Endodermal cell (in vitro differentiated cells): ENCODE measurements around the gene S100P. TPM values are rescaled to one million over a fixed set of nuclear protein-coding genes. Genes with fewer than 3 reads are reported as not detected.
A peak's percentile ranks its signal among the peaks of the same experiment; 100 is the strongest.

Source experiments
- DNase-seq: peaks from one replicate; pipeline ENCODE4 v3.0.0-alpha.2; 2017
- H3K27ac ChIP-seq: 2 replicates; pipeline ENCODE4 v1.5.1; 2013; ENCODE audit warnings: mild to moderate bottlenecking, low read depth, low read length, moderate library complexity
- H3K27me3 ChIP-seq: 2 replicates; pipeline ENCODE4 v1.6.1; 2013; ENCODE audit warnings: mild to moderate bottlenecking, low read length, moderate library complexity; ENCODE audit not compliant: insufficient read depth, control insufficient read depth, poor library complexity, severe bottlenecking
- H3K36me3 ChIP-seq: 2 replicates; pipeline ENCODE4 v1.7.0; 2013; ENCODE audit warnings: mild to moderate bottlenecking, low read length, moderate library complexity; ENCODE audit not compliant: control insufficient read depth, insufficient read depth
- H3K4me1 ChIP-seq: one replicate; pipeline ENCODE4 v1.7.0; 2013; ENCODE audit warnings: low read length; ENCODE audit not compliant: control insufficient read depth, insufficient read depth
- H3K4me3 ChIP-seq: 2 replicates; pipeline ENCODE4 v1.5.1; 2013; ENCODE audit warnings: mild to moderate bottlenecking, low read length, moderate library complexity
- H3K9ac ChIP-seq: 2 replicates; pipeline ENCODE4 v1.6.1; 2013; ENCODE audit warnings: mild to moderate bottlenecking, low read length, moderate library complexity; ENCODE audit not compliant: poor library complexity, severe bottlenecking; ENCODE audit errors: extremely low read depth
- H3K9me3 ChIP-seq: 2 replicates; pipeline ENCODE4 v1.6.1; 2013; ENCODE audit warnings: mild to moderate bottlenecking, low read length, moderate library complexity; ENCODE audit not compliant: control insufficient read depth
- H3K27ac Mint-ChIP-seq: 2 replicates; pipeline ENCODE4 v1.8.0; 2020; ENCODE audit warnings: mixed read lengths
- H3K27me3 Mint-ChIP-seq: 2 replicates; pipeline ENCODE4 v1.8.0; 2021; ENCODE audit warnings: mild to moderate bottlenecking, mixed read lengths; ENCODE audit not compliant: insufficient read depth
- H3K36me3 Mint-ChIP-seq: 2 replicates; pipeline ENCODE4 v1.8.0; 2020; ENCODE audit warnings: low read depth, mixed read lengths
- H3K4me1 Mint-ChIP-seq: 2 replicates; pipeline ENCODE4 v1.8.0; 2020; ENCODE audit warnings: mixed read lengths
- H3K4me3 Mint-ChIP-seq: 2 replicates; pipeline ENCODE4 v1.8.0; 2020; ENCODE audit warnings: mild to moderate bottlenecking, moderate library complexity, mixed read lengths
- H3K9me3 Mint-ChIP-seq: 2 replicates; pipeline ENCODE4 v1.8.0; 2020; ENCODE audit warnings: mild to moderate bottlenecking, mixed read lengths
- CTCF ChIP-seq: fragments of 200-600 bp; sonication (generic); conservative IDR thresholded peaks from 2 replicates; pipeline ENCODE4 v1.5.0; 2021; ENCODE audit warnings: antibody characterized with exemption, mild to moderate bottlenecking
- WGBS, 2 experiments: methylation state at CpG; one replicate each; pipeline versions ENCODE4 v1.1.5 to v1.1.7; 2013; ENCODE audit warnings: missing lambda C conversion rate in 2 of 2, mixed read lengths in 1 of 2; ENCODE audit not compliant: insufficient coverage in 1 of 2, insufficient read length in 1 of 2; 5-methylcytosine and 5-hydroxymethylcytosine counted together
- total RNA-seq, 2 donors: library from RNA; stranded (reverse); fragmentation: NEBNext Ultra II Directional in 1 of 2; extraction: Animal tissue kit (Norgen Biotek cat#: 25700) in 1 of 2; gene quantifications; 2 replicates in 1 of 2; 3 replicates in 1 of 2; pipeline ENCODE4 v1.2.1, GENCODE V29; 2021

Gene S100P
- total RNA-seq, 2 donors from 2014 or later, result not detected

DNA sequence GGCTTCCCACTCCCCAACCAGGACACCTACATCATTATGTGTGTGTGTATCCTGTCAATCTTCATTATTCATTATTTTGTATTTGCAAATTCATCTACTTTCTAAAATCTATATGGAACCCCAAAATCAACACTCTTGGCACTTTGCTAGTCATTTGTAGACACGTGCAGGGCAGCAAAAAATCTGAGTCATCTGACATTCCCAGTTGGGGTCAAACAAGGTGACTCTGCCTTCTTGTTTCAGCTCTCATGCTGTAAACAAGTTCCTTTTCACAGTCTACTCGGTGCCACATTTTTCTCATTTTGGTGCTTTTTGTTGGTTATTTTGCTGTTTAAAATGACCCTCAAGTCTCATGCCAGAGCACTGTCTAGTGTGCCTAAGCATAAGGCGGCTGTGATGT lies 10.1 kb downstream of the S100P start:
- Mint-ChIP-seq H3K4me1 (peaks cover 15% of the 10 kb centered on the region), H3K9me3 (peaks cover 41% of the 10 kb centered on the region), H3K4me3 (no peak overlapping the region), H3K27ac (no peak overlapping the region), H3K27me3 (no peaks in the 10 kb centered on the region), H3K36me3 (peaks cover 84% of the 10 kb centered on the region)
- no peak overlapping the region for H3K9ac ChIP-seq
- H3K36me3 ChIP-seq, result peaks cover 77% of the 10 kb centered on the region
- no peaks in the 10 kb centered on the region for H3K27me3 ChIP-seq
- no peak for TF ChIP-seq CTCF
- DNase-seq, result no peak
- WGBS, 2 experiments, result 88 to 93% methylated on average over 2 to 3 of the region's 3 CpGs
- no peak overlapping the region for H3K27ac ChIP-seq
- peak overlapping the region; percentile 37 for H3K4me3 ChIP-seq
- H3K9me3 ChIP-seq, result peaks cover 37% of the 10 kb centered on the region
- H3K4me1 ChIP-seq, result no peaks in the 10 kb centered on the region

GRCh38 chr4:6705646-6706045 lies 12.0 kb downstream of the S100P start:
- Histone ChIP-seq H3K27me3 (no peaks in the 10 kb centered on the region), H3K4me1 (no peaks in the 10 kb centered on the region), H3K36me3 (peaks cover 61% of the 10 kb centered on the region), H3K27ac (no peak overlapping the region), H3K9me3 (peaks cover 37% of the 10 kb centered on the region), H3K4me3 (no peak overlapping the region), H3K9ac (no peak overlapping the region)
- Mint-ChIP-seq H3K36me3 (peaks cover 78% of the 10 kb centered on the region), H3K4me1 (peaks cover 20% of the 10 kb centered on the region), H3K27me3 (peaks cover 1% of the 10 kb centered on the region), H3K27ac (no peak overlapping the region), H3K4me3 (no peak overlapping the region), H3K9me3 (peaks cover 47% of the 10 kb centered on the region)
- no peak for DNase-seq
- WGBS, 2 experiments, result 96 to 100% methylated on average over 2 of the region's 2 CpGs
- TF ChIP-seq CTCF, result no peak

GRCh38 chr4:6706173-6706572 lies 12.5 kb downstream of the S100P start:
- H3K4me1 Mint-ChIP-seq, result peaks cover 20% of the 10 kb centered on the region
- H3K27me3 Mint-ChIP-seq, result peaks cover 6% of the 10 kb centered on the region
- H3K9me3 ChIP-seq, result peaks cover 37% of the 10 kb centered on the region
- peaks cover 59% of the 10 kb centered on the region for H3K36me3 ChIP-seq
- H3K9me3 Mint-ChIP-seq, result peaks cover 47% of the 10 kb centered on the region
- H3K27me3 ChIP-seq, result no peaks in the 10 kb centered on the region
- H3K4me3 Mint-ChIP-seq, result no peak overlapping the region
- H3K36me3 Mint-ChIP-seq, result peaks cover 75% of the 10 kb centered on the region
- no peak overlapping the region for H3K4me3 ChIP-seq
- no peaks in the 10 kb centered on the region for H3K4me1 ChIP-seq
- DNase-seq, result no peak
- H3K9ac ChIP-seq, result no peak overlapping the region
- no peak overlapping the region for H3K27ac ChIP-seq
- no peak overlapping the region for H3K27ac Mint-ChIP-seq
- WGBS, 2 experiments, result 91% methylated on average over 4 of the region's 5 CpGs; no CpG with 5 or more reads in 1 of the 2 experiments
- no peak for TF ChIP-seq CTCF
